ENCODE results near the gene SCYL1.

DNA sequence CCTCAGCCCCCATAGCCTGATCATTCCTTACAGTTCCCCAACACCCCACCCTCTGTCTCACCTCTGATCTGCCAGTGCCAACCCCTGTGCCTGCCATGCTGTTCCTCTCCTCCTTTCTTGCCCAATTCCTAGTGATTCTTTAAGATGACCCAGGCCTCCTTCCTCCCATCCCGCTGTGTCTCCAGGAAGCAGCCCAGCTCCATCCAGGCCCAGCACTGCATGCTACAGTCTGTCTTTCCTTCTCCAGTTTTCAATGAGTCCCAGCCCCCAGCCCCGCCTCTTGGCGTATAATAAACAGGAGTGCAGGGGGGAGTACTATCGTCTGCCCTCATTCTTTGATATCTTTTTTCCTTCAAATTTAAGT, 21.0 kb downstream of the SCYL1 start:
- TF ChIP-seq, protein P1, sequence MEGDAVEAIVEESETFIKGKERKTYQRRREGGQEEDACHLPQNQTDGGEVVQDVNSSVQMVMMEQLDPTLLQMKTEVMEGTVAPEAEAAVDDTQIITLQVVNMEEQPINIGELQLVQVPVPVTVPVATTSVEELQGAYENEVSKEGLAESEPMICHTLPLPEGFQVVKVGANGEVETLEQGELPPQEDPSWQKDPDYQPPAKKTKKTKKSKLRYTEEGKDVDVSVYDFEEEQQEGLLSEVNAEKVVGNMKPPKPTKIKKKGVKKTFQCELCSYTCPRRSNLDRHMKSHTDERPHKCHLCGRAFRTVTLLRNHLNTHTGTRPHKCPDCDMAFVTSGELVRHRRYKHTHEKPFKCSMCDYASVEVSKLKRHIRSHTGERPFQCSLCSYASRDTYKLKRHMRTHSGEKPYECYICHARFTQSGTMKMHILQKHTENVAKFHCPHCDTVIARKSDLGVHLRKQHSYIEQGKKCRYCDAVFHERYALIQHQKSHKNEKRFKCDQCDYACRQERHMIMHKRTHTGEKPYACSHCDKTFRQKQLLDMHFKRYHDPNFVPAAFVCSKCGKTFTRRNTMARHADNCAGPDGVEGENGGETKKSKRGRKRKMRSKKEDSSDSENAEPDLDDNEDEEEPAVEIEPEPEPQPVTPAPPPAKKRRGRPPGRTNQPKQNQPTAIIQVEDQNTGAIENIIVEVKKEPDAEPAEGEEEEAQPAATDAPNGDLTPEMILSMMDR (IDR thresholded peaks at IDR 0.05) = no peak
- no peak for TF ChIP-seq EZH2 (IDR thresholded peaks at IDR 0.05; ENCODE audit: borderline replicate concordance, insufficient read depth, low read depth, low read length, poor library complexity, severe bottlenecking)

All from B cell (primary cell).